ENCODE measurements around the gene MMD.
"Not testable (repeated sequence)": the region's sequence is repeated elsewhere in the genome, so short reads cannot be mapped to it uniquely, and the experiment has no call there.

Gene MMD

DNA sequence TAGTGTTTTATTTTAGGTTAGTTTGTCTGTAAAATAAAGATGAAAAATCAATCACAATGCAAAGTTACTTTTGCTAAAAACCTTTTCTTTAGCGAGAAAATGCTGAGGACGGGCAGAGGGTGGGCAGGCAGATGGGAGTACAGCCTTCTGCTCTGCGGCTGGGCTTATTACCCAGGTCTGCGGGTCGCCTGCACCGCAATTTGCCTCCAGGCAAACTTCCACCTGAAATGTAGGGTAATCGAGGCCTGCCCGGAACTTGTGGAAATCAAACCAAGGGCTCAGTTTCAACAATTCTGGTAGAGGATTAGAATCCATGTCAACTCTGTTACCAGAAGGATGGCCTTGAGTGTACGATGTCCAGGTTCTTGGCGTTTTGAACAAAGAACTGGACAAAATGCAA lies 22.3 kb upstream of the MMD start:
- no peak for DNase-seq

DNA sequence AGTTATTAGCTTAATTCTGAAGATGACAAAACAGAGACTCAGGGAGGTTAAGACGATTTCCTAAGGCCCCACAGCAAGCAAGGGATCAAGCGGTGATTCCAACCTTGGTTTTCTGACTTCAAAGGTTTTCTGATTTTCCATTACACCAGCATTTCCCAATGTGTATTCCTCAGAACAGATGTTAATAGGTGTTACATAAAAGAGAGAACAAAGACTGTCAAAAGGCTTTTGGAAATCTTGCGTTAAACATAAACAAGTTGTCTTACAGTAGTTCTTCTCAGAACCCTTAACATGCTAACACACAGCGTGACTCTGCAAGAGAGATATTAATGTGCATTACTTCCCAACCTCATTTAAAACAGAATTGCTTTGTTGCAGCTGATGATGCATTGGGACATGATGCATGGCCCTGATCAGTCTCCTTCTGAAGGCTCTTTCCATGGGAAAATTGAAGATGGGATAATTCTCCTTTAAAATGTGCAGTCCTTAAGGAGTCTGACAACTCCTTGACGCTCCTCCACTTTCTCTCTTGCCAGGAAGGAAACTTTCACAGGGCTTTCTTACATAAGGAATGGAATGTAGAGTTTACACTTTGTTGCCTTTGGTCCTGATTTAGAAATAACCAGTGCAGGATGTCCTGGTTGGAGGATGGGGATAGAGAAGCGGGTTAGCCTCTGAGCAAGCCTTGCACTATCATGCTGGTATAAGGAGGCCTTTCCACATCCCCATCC lies 21.5 kb upstream of the MMD start:
- DNase-seq, result no peak

DNA sequence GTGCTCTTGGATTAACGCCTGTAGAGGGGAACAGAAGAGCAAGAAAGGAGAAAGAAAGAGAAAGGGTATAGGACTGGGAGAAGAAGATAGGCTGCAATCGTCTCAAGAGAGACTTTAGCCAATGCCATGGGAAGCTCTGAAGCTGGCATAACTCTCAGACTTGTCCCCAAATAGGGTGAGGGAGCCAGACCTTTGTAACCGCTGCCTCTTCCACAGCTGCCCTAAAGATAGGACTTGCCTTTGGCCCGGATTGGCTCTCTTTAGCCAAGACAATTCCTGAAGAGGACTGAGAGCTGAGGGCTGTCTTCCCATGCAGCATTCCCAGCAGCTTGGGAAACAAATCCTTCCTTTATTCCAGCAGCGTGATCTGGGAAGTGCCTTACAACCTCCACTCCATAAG lies 20.8 kb upstream of the MMD start:
- DNase-seq, result no peak

DNA sequence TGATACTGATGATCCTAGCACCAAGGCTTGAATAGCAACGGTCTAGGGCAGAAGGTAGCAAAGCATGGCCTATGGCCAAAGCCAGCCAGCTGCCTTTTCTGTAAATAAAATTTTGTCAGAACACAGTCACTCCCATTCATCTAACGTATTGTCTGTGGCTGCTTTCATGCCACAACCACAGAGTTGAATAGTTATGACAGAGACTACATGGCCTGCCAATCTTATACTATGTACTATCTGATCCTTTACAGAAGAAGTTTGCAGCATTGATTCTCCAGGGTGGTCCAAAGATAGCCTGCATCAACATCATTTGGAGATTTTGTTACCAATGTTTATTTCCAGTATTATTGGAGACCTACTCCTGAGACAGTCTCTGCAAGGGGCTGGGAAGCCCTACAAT lies 19.9 kb upstream of the MMD start:
- DNase-seq, result no peak

DNA sequence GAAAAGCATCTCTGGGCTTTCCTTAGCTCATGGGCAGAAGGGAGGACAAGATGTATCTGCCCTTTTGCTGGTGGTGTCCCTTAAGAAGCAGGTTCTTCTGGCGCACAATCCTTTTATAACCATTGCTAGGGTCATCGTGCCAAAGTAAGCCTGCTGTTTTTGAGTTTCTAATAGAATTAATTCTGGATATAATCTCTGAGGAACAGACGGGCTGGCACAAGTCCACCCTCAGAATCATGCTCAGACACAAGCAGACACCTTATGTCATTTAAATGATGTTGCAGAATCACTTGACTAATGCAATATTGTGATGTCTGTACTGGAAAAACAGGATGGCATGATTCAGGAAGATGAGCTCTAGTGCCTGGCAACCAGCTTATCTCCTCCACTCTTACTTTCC lies 18.8 kb upstream of the MMD start:
- DNase-seq, result no peak

DNA sequence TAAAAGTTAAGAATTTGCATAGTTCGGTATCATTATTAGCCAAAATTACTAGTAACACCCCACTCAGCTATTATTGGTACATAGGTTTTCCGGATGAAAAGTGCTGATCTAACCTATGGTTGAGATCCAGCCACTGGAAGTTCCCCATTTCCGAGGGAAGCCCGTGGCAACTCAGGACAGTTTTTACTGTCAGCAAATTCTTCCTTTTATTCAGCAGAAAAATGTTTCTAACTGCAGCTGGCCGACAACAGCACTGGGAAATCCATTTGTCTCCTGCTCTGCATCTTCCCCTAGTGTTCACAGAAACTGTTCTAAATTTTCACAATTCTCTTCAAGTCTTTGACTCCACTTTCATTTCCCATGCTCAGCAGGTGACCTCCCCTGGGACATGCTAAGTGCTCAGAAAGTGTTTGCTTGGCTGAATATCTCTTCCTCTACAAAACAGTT lies 15.5 kb upstream of the MMD start:
- no peak for DNase-seq

DNA sequence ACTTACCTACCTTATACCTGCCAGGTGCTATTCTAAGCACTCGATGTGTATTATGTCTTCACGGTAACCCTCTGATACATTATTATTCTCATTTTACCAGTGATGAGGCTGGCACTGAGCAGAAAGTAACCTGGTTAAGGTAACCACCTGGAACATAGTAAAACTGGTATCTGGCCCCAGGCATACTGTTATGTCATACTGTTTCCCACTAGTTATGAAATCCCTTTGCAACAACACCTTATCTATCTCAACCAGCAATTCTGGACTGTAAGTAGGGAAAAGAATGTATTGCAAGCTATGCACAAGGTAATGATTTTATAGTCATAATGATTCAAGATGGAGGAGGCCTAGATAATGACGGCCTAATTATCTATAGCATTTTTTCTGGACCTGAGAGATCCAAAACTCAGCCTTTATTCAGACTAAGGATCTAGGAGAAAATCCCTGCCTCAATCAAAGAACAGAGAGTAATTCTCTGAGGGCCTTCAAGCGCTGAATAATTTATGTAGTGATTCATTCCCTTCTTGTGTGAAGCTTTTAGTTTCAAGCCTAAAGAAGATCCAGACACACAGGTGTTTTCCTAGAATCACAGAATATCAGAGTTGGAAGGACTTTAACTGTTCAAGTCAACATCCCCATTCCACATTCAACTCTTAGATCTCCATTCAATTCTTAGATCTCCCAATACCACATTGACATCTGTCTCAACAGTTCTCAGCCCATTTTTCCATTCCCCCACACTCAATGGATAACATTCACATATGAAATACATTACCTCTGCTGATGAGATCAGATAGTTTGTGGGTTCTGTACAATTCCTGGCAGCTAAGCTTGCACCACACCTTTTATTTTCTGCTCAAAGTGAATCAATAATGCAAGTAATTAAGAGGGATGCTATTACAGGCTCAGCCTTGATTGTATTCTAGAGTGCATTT lies 14.9 kb upstream of the MMD start:
- no peak for DNase-seq

DNA sequence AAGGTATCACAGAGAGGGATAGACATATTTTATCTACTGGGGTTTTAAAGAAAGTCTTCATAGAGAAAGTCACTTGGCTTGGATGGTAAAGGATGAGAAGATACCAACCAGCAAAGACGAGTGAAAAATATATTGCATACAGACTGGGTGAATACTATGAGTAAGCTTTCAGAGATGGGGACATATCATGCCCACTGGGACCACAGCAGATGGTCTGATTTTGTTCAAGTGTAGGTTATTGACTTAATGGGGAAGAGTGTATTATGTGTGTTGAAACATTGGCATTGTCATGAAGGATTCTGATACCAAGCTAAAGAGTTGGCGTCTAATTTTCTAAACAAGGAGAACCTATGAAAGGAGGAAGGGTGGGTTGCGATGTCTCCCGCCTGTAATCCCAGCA lies 13.8 kb upstream of the MMD start:
- no peak for DNase-seq

DNA sequence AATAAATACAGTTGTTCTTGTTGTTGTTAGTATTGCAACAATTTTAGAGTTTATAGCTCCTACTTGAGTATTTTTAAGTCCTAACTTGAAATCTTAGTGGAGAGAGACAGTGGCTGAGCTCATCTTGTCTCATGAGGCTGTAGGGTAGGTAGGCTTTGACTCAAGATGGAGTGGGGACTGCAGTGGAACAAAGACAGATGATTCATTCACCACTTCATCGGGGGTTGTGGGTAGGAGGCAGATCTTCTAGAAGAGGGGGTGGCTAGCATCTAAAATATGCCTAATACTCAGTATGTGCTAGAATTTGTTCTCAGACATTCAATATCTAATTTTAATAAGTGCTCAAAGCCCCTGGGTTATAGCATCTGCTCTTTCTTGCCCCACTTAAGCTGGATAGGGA lies 13.1 kb upstream of the MMD start:
- no peak for DNase-seq

DNA sequence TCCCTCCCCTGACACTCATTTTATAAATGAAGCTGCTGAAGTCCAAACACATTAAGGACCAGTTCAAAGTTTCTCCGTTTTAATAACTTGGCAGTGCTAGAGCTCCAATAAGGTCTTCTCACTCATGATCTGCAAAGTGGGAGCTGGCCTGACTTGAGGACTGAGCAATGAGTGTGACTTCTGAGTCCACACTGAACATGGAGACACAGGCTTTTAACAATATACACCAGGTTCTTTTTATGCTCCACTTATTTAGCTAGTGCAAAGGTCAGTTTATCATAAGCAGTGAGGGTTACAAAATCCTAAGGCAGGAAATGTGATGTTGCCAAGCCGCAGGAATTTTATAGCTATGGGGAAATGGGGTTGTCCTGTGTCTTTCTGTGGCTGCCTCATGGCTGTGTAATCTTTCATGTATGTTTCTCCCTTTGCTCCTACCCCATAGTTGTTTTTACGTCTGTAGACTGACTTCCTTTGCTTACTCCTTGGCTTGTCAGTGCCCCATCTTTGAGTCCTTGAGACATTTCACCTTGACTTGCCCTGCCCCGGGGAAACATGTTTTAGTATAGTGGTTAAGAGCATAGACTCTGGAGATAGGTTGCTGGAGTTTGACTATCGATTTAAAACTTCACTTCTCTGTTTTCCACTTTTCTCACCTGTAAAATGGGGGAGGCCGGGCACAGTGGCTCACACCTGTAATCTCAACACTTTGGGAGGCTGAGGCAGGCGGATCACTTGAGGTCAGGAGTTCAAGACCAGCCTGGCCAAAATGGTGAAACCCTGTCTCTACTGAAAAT lies 12.2 kb upstream of the MMD start:
- DNase-seq, result no peak

DNA sequence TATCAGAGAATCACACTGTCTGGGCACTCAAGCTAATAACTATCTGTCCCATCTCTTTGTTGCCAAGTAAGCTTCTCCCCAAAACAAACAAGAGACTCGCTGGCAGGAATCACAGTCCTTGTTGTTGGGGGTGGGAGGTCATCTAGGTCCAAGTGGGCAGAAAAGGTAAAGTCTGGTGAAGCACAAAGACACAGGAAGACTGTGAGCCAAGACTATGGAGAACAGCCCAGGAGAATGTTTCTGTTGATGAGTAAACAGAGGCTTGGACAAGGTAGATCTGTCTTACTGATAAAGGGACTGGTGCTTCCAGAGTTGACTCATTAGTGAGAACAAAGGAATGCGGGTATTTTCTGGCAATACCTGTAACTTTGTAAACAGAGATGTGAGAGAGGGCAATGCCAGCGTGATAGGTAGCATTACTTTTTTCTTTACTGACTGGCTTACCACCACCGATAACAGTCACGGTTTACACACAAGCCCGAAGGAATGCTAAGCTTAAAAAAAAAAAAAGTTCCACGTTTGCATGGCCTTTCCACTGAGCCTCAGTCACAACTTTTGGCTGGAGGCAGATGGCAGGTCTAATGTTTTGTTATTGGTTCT lies 11.5 kb upstream of the MMD start:
- no peak for DNase-seq

DNA sequence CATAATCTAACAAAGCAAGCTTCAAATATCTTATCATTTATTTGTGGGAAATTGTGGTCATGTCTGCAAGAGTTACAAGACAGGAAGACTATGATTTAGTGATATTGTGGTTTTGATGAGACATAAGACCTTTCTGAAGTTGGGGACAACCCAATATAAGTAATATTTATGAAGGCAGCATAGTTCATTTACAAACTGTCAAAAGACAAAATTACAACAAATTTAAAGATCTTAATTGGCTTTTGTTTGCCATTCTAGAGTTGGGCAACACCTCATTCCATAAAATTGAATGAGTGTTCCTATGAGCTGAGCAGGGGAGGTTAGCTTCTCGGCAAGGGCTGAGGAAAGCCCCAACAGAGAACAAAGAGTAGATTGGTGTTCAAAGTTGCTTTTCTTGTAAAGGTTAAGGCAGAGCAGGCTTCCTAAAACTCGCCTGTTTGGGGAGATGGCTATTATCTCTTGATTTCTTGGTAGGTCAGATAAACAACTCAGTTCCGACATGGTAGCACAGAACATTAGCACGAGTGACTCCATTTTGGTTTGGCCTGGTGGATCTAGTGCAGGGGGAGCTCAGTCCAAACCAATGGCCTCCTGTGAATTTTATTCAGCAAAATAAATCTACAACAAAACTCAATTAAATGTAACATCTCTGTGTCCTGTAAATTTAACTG lies 10.9 kb upstream of the MMD start:
- no peak for DNase-seq

DNA sequence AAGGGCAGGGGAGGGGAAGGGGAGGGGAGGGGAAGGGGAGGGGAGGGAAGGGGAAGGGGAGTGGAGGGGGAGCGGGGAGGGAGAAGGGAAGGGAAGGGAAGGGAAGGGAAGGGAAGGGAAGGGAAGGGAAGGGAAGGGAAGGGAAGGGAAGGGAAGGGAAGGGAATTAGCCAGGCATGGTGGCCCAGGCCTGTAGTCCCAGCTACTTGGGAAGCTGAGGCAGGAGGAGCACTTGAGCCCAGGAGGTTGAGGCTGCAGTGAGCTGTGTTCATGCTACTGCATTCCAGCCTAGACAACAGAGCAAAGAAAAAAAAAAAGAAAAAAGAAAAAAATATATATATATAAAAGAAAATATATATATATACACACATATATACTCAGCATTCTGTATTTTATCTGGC lies 10.3 kb upstream of the MMD start:
- not testable (repeated sequence) for DNase-seq

DNA sequence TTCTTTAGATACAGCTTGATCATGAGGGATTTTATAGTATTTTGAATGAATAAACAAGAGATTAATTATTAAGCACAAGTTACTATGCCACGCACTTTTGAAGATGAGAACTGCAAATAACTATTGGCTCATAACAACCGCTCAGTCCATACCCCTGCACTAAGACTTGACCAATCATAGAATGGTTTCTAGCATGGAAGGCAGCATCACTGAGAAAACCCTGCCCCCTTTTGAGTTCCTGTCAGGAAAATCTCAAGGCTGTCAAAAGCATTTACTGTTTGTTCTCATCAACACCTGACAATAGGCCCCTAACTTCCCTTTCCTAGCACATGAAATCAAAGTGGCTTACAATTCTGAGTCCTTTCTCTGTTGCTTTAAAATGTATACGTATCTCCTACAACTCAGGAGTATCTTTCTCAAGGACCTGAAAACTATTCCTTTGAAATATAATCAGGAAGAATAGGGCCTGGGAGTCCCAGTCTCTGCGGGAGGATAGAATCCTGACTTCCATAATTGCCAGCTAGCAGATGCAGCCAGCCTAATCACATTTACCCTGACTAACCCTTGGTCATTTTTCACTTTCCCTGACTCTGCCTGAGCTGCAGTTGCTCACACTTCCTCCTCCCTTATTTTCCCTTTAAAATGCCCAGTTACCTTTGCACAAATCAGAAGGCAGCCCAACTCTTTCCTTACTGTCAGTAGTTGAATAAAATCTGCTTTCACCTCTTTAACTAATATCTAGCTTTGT lies 9.1 kb upstream of the MMD start:
- no peak for DNase-seq

DNA sequence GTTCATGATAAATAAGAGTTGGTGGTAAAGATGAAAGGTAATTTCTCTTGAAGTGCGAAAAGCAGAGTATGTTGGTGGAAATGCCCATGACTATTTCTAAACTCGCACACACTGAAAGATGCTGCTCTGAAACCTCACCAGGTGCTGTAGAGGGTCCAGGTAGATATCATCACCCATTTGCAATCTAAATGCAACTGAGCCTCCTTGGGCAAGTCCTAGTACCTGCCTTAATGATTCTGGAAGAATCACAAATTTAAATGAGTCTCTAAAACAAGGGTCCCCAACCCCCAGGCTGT lies 5.9 kb upstream of the MMD start:
- DNase-seq, result no peak

DNA sequence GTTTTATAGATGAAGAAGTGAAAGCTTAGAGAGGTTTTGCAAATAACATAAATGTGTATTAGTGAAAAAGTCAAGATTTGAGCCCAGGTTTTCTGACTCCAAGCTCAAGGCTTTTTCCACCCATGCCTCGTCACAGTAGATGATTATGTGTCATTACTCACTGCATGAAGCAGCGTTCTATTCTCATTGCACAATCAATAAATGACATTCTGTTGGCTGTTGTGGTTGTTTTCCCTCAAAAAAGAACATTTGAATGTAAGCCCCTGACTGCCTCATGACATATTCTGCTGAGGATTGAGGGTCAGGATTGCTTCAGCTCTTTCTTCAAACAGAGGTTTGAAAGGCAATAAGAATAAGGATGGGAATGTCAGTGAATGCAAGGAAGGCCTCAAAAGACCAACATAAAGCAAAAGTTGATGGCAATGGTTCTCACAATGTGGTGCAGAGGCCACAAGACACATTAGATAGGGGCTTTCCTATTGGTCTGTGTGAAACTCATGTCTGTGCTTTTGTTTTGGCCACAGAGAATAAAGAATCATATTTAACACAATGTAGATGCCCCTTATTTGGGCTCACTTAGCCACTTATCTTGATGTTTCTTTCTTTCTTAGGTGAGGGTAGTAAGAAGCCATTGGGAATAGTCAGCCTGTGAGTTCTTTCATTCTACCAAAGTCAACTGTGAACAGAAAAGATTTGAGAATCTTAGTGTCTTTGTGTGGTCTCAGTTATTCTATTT lies 5.4 kb upstream of the MMD start:
- DNase-seq, result no peak

DNA sequence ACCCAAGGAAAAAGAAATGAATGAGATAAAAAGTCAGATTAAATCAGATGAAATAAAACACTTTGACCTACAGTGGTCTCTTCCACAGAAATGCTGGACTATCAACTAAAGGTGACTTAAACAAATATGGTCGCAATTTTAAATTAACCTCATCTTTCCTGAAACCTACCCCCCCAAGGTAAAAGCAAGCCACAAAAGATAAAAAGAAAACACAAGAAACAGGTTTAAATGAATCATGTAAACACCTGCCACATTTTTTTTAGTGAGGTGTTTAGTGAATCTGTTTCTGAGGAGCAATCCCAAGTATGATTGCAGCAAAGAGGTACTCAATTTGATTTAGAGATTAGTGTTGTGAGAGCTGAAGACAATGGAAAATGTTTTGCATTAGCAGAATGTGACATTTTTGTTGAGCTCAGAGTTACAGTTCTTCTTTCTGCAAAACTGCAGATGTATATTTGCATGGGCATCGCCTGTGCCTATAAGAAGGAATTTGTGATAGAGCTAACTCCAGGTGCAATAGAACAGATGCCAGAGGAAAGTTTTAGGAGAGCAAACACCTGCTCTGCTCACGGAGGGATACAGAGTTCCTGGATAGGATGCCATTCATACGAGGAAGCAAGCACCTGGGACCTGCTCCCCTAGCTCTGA lies 3.4 kb upstream of the MMD start:
- no peak for DNase-seq

DNA sequence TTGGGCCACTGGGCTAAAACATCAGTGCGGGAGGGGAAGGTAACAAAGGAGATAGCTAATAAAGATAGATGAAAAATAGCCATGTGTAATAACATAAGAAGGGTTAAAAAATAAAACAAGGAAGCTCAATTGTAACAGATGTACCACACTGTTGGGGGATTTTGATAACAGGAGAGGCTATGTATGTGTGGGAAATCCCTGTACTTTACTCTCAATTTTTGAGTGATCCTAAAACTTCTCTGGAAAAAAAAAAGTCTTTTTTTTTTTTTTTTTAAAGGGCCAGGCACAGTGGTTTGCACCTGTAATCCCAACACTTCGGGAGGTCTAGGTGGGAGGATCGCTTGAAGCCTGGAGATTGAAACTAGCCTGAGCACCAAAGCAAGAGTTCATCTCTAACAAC lies 1.9 kb upstream of the MMD start:
- DNase-seq, result no peak

DNA sequence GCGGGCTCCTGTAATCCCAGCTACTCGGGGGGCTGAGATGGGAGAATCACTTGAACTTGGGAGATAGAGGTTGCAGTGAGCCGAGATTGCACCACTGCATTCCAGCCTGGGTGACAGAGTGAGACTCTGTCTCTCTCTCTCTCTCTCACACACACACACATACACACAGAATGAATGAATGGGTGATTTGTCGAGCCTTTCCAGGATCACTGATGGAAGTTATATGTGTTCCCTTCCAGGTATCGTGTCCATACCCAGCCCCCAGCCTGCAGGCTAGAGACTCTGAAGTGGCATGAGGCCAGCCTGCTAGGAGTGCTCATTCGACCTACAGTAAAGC lies 1.2 kb upstream of the MMD start:
- DNase-seq, result not testable (repeated sequence)

DNA sequence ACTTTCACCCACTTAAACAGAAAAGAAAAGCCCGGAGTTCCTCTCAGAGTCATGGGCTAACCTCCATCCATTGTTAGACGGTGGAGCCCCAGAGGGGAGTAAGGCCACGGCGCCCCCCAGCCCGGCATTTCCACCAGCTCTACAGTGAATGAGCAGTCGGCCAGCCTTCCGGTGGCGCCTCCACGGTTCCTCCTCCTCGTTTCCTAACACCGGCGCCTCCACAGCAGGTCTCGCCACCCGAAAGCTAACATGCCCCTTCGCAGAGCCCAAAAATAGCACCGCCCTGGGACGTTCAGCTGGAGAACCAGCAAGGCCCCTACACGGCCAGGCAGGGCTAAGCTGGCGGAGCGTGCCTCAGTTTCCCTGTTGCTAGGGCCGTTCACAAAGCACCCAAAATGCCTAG lies 858 bp downstream of the MMD start:
- peak; percentile 38 for DNase-seq

Measured in CD4-positive, alpha-beta T cell treated with Interleukin-10 for 1 hour (primary cell).